Effector memory CD8-positive, alpha-beta T cell (primary cell): ENCODE results near the gene CMSS1.

Experiments used
- ATAC-seq: fragments of 150-1000 bp; cut with Tn5 transposase; replicated peaks from 2 replicates; pipeline ENCODE4 v1.10.0; 2021; ENCODE audit warnings: mild to moderate bottlenecking, moderate library complexity
- DNase-seq, 3 experiments: peaks; one replicate each; pipeline ENCODE4 v3.0.0; 2021
- H3K27ac Mint-ChIP-seq, 2 donors: one replicate each; pipeline ENCODE4 v1.8.0; 2022; ENCODE audit warnings: mild to moderate bottlenecking in 2 of 2, mixed read lengths in 2 of 2, moderate library complexity in 2 of 2
- H3K27me3 Mint-ChIP-seq, 2 donors: one replicate each; pipeline ENCODE4 v1.8.0; 2022; ENCODE audit warnings: mixed read lengths in 2 of 2
- H3K36me3 Mint-ChIP-seq: one replicate; pipeline ENCODE4 v1.8.0; 2022; ENCODE audit warnings: mild to moderate bottlenecking, moderate library complexity, mixed read lengths; ENCODE audit not compliant: insufficient read depth
- H3K4me1 Mint-ChIP-seq, 2 donors: one replicate each; pipeline ENCODE4 v1.8.0; 2022; ENCODE audit warnings: low read depth in 2 of 2, mixed read lengths in 2 of 2
- H3K4me3 Mint-ChIP-seq, 2 donors: one replicate each; pipeline ENCODE4 v1.8.0; 2022; ENCODE audit warnings: mild to moderate bottlenecking in 2 of 2, mixed read lengths in 2 of 2, moderate library complexity in 2 of 2
- H3K9me3 Mint-ChIP-seq, 2 donors: one replicate each; pipeline ENCODE4 v1.8.0; 2022; ENCODE audit warnings: mixed read lengths in 2 of 2

Gene CMSS1

DNA sequence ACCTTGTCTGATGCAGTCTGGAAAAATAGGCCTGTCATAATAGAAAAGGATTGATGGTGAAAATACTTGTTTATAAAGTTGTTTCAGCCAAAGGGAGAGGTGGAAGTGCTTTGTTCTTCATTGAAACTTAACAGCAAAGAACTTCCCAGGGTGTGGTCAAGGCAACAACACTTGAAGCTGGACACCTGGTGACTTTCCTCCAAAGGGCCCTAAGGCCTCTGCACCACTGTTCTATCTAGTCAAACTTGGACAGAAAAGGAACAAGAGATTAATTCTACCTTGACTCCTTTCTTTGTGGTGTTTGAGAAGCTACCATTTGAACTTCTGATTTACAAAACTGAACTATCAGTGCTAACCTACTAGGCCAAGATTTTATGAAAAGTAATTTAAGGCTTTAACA lies 102.0 kb downstream of the CMSS1 start:
- Mint-ChIP-seq H3K9me3 (no peaks in the 10 kb centered on the region), H3K27me3 (no peaks in the 10 kb centered on the region), H3K4me3 (no peak overlapping the region), H3K4me1 (peaks cover 4 to 7% of the 10 kb centered on the region in 2 donors), H3K36me3 (no peaks in the 10 kb centered on the region), H3K27ac (no peak overlapping the region)
- no peak for ATAC-seq
- DNase-seq: no peak

DNA sequence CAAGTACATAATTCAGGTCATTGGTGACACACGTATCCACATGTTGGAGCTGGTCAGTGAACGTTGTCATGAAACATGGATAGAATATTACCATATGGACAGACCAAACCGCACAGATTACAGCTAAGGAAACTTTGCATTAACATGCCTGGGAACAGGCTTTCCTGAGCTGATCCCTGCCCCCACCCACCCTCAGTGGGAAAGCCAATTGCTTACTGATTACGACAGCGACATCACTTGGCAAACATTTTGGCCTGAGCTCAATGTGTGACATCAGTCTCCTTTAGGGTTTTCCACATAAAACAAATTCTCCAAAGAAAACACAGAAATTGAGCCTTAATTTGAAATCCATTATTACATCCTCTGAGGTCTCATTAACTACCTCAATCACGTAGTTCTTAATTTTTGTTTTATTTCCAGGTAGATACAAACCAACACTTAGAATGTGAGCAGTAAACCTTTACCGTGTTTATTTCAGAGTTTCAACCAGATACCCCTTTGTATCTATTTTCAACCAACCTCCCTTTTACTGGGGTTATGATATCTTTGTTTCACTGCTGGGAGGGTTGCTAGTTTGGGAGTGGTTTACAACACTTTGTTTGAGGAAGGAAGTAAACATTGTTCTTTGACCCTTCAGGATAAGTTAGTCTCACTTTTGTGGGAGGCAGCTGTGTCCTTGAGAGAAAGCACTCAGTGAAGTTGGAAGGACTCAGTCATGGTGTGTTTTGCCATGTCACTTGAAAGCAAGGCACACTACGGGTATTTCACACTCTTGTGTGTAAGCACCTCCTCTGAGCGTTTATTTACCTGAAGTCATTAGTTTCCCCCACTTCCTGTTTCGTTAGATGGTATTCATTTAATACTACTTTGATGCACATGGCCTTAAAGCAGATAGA lies 103.1 kb downstream of the CMSS1 start:
- Mint-ChIP-seq H3K9me3 (no peaks in the 10 kb centered on the region), H3K27ac (peak overlapping the region in 1 of 2 donors; percentile 50), H3K4me3 (no peak overlapping the region), H3K4me1 (peaks cover 7% of the 10 kb centered on the region in 2 donors), H3K27me3 (no peaks in the 10 kb centered on the region), H3K36me3 (no peaks in the 10 kb centered on the region)
- no peak for DNase-seq
- ATAC-seq: no peak

- ATAC-seq: no peak
- H3K4me1 Mint-ChIP-seq: peaks cover 7% of the 10 kb centered on the region in 2 donors
- DNase-seq: no peak
- no peaks in the 10 kb centered on the region for H3K27me3 Mint-ChIP-seq
- no peak overlapping the region for H3K4me3 Mint-ChIP-seq
- no peaks in the 10 kb centered on the region for H3K9me3 Mint-ChIP-seq
- H3K36me3 Mint-ChIP-seq: no peaks in the 10 kb centered on the region
- H3K27ac Mint-ChIP-seq: no peak overlapping the region
Observed at GRCh38 chr3:99921377-99921695, 103.7 kb downstream of the CMSS1 start.

GRCh38 chr3:99921986-99922385 lies 104.3 kb downstream of the CMSS1 start:
- ATAC-seq (no peak), DNase-seq (no peak)
- Mint-ChIP-seq H3K4me1 (peaks cover 7% of the 10 kb centered on the region in 2 donors), H3K9me3 (no peaks in the 10 kb centered on the region), H3K27me3 (no peaks in the 10 kb centered on the region), H3K27ac (no peak overlapping the region), H3K36me3 (no peaks in the 10 kb centered on the region), H3K4me3 (no peak overlapping the region)

DNA sequence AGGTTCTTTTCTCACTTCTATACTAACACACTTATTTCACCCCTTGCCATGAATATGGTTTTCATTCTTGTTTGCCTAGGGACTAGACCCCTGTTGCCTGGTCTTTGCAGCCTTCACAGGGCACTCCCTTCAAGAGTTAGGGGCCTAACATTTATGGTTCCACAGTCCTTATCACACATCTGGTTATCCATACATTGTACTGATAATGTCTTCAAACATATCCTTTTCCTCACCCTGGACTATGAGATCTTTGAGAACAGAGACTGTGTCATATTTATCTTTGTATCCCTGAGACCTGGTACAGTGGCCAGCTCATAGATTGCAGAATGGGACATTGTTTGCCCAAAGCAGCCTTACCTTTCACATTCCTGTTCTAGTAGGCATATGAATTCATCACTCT lies 106.2 kb downstream of the CMSS1 start:
- Mint-ChIP-seq H3K9me3 (no peaks in the 10 kb centered on the region), H3K27me3 (no peaks in the 10 kb centered on the region), H3K4me1 (peaks cover 7% of the 10 kb centered on the region in 2 donors), H3K36me3 (no peaks in the 10 kb centered on the region), H3K4me3 (no peak overlapping the region), H3K27ac (no peak overlapping the region)
- ATAC-seq (no peak), DNase-seq (no peak)

DNA sequence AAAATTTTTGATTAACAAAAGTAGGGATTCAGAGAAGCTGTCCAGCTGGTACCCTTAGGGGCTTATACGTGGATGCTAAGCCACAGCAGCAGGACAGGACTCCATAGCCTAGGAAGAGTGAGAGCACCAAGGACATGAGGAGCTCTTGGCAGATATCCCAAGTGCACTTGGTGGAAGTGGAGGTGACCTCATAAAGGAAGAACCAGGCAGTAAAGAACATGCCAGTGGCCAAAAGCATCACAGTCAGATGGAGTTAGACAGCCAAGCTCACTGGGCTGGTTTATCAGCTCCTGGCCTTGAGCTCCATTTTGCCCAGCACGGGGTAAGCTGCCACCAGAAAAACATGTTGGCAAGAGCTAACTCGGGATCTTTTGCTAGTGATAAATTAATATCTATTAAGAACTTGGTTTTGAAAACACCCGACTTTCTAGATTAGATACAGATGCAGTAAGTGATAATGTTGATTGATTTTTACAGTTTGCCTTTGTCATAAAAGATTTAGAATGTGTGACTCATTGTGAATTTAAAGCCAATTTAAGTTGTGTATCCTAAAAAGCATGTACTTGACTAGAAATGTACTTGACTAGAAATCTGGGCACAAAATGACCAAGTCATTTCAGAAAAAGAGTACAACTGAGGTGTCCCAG lies 108.0 kb downstream of the CMSS1 start:
- Mint-ChIP-seq H3K4me1 (peaks cover 6 to 7% of the 10 kb centered on the region in 2 donors), H3K27me3 (no peaks in the 10 kb centered on the region), H3K9me3 (no peaks in the 10 kb centered on the region), H3K36me3 (no peaks in the 10 kb centered on the region), H3K4me3 (no peak overlapping the region), H3K27ac (no peak overlapping the region)
- ATAC-seq (no peak), DNase-seq (no peak)

DNA sequence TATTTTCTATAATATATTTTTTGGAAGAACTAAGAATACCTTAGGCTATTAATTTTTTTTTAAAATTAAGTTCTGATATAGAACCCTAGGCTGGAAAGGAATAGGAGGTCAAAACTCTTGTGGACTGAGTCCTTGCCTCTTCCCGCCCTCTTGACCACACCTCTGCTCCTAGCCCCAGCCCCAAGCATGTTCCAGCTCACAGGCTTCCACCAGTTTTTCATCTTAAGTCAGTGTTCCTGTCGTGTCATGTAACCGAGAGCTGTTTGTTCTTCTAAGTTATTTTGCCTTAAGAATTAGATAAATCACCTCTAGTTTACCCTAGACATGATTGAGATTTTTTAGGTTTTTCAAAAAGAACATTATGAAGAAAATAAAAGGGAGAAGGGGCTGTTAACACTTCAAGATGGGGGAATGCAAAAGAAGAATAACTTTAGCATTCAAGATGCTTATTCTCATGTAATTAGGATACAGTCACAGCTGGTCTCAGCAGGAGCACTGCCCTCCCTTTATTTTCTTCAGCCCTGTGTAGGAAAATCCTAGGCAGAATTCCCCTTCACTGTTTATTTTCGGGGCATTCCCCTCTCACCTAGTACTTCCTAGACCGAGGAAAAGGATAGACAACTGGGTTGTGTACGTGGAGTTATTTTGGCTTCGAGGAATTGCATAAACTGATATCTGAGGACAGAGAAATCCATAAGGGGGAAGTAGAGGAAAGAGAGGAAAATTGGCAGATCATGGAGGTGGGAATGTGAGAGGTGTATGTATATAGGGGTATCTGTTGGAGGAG lies 110.2 kb downstream of the CMSS1 start:
- no peaks in the 10 kb centered on the region for H3K9me3 Mint-ChIP-seq
- no peak for DNase-seq
- no peaks in the 10 kb centered on the region for H3K27me3 Mint-ChIP-seq
- H3K36me3 Mint-ChIP-seq: no peaks in the 10 kb centered on the region
- ATAC-seq: no peak
- H3K4me1 Mint-ChIP-seq: peaks cover 0 to 2% of the 10 kb centered on the region in 2 donors
- no peak overlapping the region for H3K27ac Mint-ChIP-seq
- H3K4me3 Mint-ChIP-seq: no peak overlapping the region

GRCh38 chr3:99928771-99929744 lies 111.4 kb downstream of the CMSS1 start:
- H3K4me1 Mint-ChIP-seq: peaks cover 0 to 2% of the 10 kb centered on the region in 2 donors
- ATAC-seq: no peak
- no peaks in the 10 kb centered on the region for H3K36me3 Mint-ChIP-seq

DNA sequence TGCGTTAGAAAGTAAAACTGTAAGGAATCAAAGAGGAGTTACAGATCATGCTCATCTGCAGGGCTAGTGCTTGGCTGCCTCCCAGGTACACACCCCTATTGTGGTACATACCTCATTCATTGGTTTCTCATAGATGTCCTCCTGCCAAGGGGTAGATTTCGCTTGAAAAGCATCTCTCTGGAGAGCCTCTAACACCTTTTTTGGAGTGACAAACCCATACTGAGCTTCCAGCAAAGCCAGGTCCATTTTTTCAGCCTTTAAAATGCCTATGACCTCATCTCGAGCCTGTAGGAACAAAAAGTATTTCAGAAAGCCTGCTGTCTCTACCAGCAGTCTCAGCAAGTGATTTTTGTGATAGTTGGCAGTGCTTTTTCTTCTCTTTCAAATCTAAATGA lies 112.1 kb downstream of the CMSS1 start:
- Mint-ChIP-seq H3K27me3 (no peaks in the 10 kb centered on the region), H3K4me3 (no peak overlapping the region), H3K27ac (no peak overlapping the region), H3K36me3 (no peaks in the 10 kb centered on the region), H3K4me1 (peaks cover 0 to 2% of the 10 kb centered on the region in 2 donors), H3K9me3 (no peaks in the 10 kb centered on the region)
- ATAC-seq: no peak
- DNase-seq: no peak

More at GRCh38 chr3:99928771-99929744, 111.4 kb downstream of the CMSS1 start:
- H3K9me3 Mint-ChIP-seq: no peaks in the 10 kb centered on the region
- no peak overlapping the region for H3K27ac Mint-ChIP-seq
- H3K27me3 Mint-ChIP-seq: no peaks in the 10 kb centered on the region
- H3K4me3 Mint-ChIP-seq: no peak overlapping the region
- DNase-seq: no peak

DNA sequence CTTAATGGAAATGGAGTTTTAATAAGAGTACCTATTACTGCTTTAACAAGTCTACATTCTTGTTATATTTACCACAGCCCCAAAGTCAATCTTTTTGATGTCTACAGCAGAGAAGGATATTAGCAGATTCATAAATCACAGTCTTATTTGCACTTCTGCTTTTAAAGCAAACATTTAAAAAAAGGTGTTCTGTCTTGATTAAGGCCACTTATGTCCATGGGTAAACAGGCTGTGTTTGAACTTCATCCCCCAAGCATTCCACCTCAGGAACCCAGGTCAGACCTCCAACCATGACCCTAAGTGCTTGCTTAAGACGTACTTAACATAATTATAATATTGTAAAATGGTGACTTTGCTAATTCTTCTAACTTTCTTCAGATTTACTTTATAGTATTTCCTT lies 113.4 kb downstream of the CMSS1 start:
- no peaks in the 10 kb centered on the region for H3K4me1 Mint-ChIP-seq
- DNase-seq (no peak), ATAC-seq (no peak)
- H3K27ac Mint-ChIP-seq: no peak overlapping the region
- H3K9me3 Mint-ChIP-seq: no peaks in the 10 kb centered on the region
- H3K27me3 Mint-ChIP-seq: no peaks in the 10 kb centered on the region
- H3K4me3 Mint-ChIP-seq: no peak overlapping the region
- no peaks in the 10 kb centered on the region for H3K36me3 Mint-ChIP-seq

DNA sequence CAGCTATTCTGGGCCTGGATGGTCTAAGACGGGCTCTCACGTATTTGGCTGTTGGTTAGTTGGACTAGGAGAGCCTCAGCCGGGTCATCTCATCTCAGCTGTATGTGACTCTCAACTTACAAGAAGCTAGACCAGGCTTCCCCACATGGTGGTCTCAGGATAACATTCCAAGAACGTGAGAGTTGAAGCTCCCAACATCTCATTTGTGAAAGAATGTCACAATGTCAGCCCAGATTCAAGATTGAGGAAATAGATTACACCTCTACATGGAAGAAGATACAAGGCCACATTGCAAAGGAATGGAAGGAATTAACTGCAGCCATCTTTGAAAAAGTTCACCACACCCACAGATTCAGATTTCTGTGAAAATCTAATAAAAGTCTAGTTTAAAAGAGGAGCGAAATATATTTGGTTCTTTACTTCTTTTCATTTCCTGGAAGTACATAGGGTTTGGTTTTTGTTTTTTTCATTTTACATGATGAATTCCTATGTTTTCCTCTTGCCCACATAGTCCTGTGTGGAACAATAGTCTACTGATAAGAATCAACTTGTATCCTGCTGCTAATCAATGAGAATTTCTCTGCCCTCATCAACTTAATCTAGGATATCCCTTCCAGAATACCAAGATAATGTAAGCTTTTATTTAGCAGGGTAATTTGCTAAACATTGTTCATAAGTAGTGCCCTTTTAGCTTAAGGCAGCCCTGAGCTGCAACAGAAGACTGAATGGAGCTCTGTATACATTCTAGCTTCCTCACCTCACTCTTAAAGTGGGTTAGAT lies 116.5 kb downstream of the CMSS1 start:
- no peak overlapping the region for H3K27ac Mint-ChIP-seq
- ATAC-seq (no peak), DNase-seq (no peak)
- H3K36me3 Mint-ChIP-seq: no peaks in the 10 kb centered on the region
- H3K4me1 Mint-ChIP-seq: peaks cover 0 to 3% of the 10 kb centered on the region in 2 donors
- H3K9me3 Mint-ChIP-seq: no peaks in the 10 kb centered on the region
- no peak overlapping the region for H3K4me3 Mint-ChIP-seq
- H3K27me3 Mint-ChIP-seq: no peaks in the 10 kb centered on the region

DNA sequence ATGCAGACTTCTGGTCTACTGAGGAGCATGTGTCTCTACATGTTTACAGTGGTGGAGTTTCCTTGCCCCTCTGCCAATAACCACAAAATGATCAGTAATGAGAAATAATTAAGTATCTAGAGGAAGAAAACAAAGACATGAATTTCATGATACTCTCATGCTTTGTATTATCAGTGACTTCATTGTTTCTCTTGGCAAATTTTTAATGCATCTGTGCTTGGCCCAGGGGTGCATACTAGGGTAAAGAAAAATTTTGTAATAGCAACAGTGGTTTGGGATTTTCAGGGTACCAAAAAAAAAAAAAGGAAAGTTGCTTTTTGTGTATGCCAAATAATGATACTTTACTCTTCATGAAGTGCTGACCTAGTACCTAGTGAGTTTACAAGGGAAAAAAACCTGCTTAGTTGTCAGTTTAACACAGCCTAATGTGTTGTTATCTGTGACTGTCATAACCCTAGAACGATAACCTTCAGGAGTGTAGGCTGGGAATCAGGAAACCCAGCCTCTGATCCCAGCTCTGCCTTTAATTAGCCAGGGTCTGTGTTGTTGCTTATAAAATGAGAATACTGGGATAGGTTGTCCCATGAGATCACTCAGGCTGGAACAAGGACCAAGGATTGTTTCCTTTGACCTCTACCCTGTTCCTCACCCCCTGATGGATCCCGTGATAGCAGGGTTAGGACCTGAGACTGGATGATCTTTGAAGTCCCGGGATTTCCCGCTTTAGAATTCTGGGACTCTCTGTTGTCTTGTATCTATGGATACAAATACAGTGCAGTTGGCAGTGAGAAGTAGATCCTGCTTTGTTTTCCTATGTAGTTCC lies 117.5 kb downstream of the CMSS1 start:
- no peaks in the 10 kb centered on the region for H3K36me3 Mint-ChIP-seq
- DNase-seq (no peak), ATAC-seq (no peak)
- no peak overlapping the region for H3K4me3 Mint-ChIP-seq
- H3K9me3 Mint-ChIP-seq: no peaks in the 10 kb centered on the region
- peaks cover 0 to 3% of the 10 kb centered on the region in 2 donors for H3K4me1 Mint-ChIP-seq
- no peak overlapping the region for H3K27ac Mint-ChIP-seq
- no peaks in the 10 kb centered on the region for H3K27me3 Mint-ChIP-seq
